DOHH2 (cell line): Measurements from ENCODE around the gene PYCR2.

Source experiments
- CTCF ChIP-seq: fragments of 200-600 bp; sonication (generic); IDR thresholded peaks from one replicate; pipeline ENCODE4 v1.5.1; 2014; ENCODE audit warnings: antibody characterized with exemption, mild to moderate bottlenecking, low read depth, low read length; ENCODE audit not compliant: poor library complexity, severe bottlenecking
- EZH2phosphoT487 ChIP-seq: fragments of 200-600 bp; sonication (generic); IDR thresholded peaks from 2 replicates; pipeline ENCODE4 v1.6.1; 2017; ENCODE audit warnings: borderline replicate concordance, mild to moderate bottlenecking, antibody characterized with exemption, low read length, moderate library complexity, mixed read lengths

- TF ChIP-seq CTCF (no peak), EZH2phosphoT487 (no peak)
Observed at GRCh38 chr1:225958041-225958440, 34.0 kb upstream of the PYCR2 start.
